GM12864 (cell line): Measurements from ENCODE around the gene CNNM3.

Experiments used
- DNase-seq: peaks from one replicate; pipeline ENCODE4 v3.0.0-alpha.2; 2011; ENCODE audit warnings: low read depth
- H3K4me3 ChIP-seq: 2 replicates; pipeline ENCODE4 v1.5.1; 2011; ENCODE audit warnings: mild to moderate bottlenecking, low read depth, low read length, control low read depth
- CTCF ChIP-seq: IDR thresholded peaks from 2 replicates; pipeline ENCODE4 v1.5.1; 2011; ENCODE audit warnings: low read depth, mild to moderate bottlenecking, moderate library complexity, low read length, control low read depth, inconsistent platforms; ENCODE audit errors: missing control alignments

Gene CNNM3

GRCh38 chr2:96880891-96881273 is 64.8 kb downstream of the CNNM3 start:
- DNase-seq: no peak
- no peak overlapping the region for H3K4me3 ChIP-seq
- no peak for TF ChIP-seq CTCF

- no peak for DNase-seq
- TF ChIP-seq CTCF: no peak
- H3K4me3 ChIP-seq: no peak overlapping the region
Measured at GRCh38 chr2:96881349-96882195, 65.5 kb downstream of the CNNM3 start.

GRCh38 chr2:96882230-96882629 is 66.2 kb downstream of the CNNM3 start:
- TF ChIP-seq CTCF: no peak
- H3K4me3 ChIP-seq: no peak overlapping the region
- DNase-seq: no peak

- TF ChIP-seq CTCF: no peak
- H3K4me3 ChIP-seq: no peak overlapping the region
- no peak for DNase-seq
Measured at GRCh38 chr2:96882906-96883305, 66.8 kb downstream of the CNNM3 start.

- no peak for DNase-seq
- TF ChIP-seq CTCF: no peak
- no peak overlapping the region for H3K4me3 ChIP-seq
Measured at GRCh38 chr2:96883306-96883705, 67.2 kb downstream of the CNNM3 start.
